Liver (tissue), 9 donors: ENCODE measurements around the gene DHRSX. TPM values are rescaled to one million over a fixed set of nuclear protein-coding genes. Genes with fewer than 3 reads are reported as not detected.
A peak's percentile ranks its signal among the peaks of the same experiment; 100 is the strongest.

Experiments
- DNase-seq: peaks from one replicate; pipeline ENCODE4 v3.0.0-alpha.2; 2017; ENCODE audit warnings: low spot score
- H3K27ac ChIP-seq, 2 donors: one replicate each; pipeline ENCODE4 v1.7.0; 2013; ENCODE audit warnings: inconsistent platforms in 2 of 2, low read length in 2 of 2, control low read depth in 1 of 2, low read depth in 1 of 2, mild to moderate bottlenecking in 1 of 2
- H3K27me3 ChIP-seq, 4 donors: one replicate each; pipeline versions ENCODE4 v1.6.1 to v1.7.0; 2013; ENCODE audit warnings: low read length in 3 of 4, inconsistent platforms in 1 of 4, mild to moderate bottlenecking in 1 of 4, moderate library complexity in 1 of 4; ENCODE audit not compliant: control insufficient read depth in 4 of 4, insufficient read depth in 4 of 4
- H3K36me3 ChIP-seq, 4 donors: one replicate each; pipeline versions ENCODE4 v1.6.1 to v1.7.0; 2013; ENCODE audit warnings: low read length in 3 of 4, mild to moderate bottlenecking in 3 of 4, low read depth in 1 of 4, moderate library complexity in 1 of 4; ENCODE audit not compliant: control insufficient read depth in 4 of 4, insufficient read depth in 3 of 4
- H3K4me1 ChIP-seq, 4 donors: one replicate each; pipeline versions ENCODE4 v1.6.1 to v1.7.0; 2013; ENCODE audit warnings: low read length in 3 of 4, mild to moderate bottlenecking in 3 of 4, moderate library complexity in 1 of 4; ENCODE audit not compliant: control insufficient read depth in 4 of 4, insufficient read depth in 4 of 4
- H3K4me3 ChIP-seq, 3 donors: one replicate each; pipeline versions ENCODE4 v1.6.1 to v1.7.0; 2013; ENCODE audit warnings: low read length in 3 of 3, control low read depth in 1 of 3, low read depth in 1 of 3, mild to moderate bottlenecking in 1 of 3
- H3K9ac ChIP-seq, 2 donors: one replicate each; pipeline ENCODE4 v1.7.0; 2013; ENCODE audit warnings: low read length in 2 of 2, mild to moderate bottlenecking in 2 of 2, moderate library complexity in 2 of 2, control low read depth in 1 of 2, low read depth in 1 of 2
- H3K9me3 ChIP-seq, 4 donors: one replicate each; pipeline versions ENCODE4 v1.6.1 to v1.7.0; 2013; ENCODE audit warnings: low read length in 3 of 4; ENCODE audit not compliant: control insufficient read depth in 4 of 4
- ATF3 ChIP-seq: IDR thresholded peaks from 2 replicates; pipeline ENCODE4 v1.6.1; 2016; ENCODE audit warnings: antibody characterized with exemption
- CTCF ChIP-seq: fragments of 150-350 bp; IDR thresholded peaks from 2 replicates; pipeline ENCODE4 v1.5.1; 2017; ENCODE audit warnings: improper control_type of control experiment, low read depth, low read length; ENCODE audit not compliant: missing input control
- EGR1 ChIP-seq, 2 donors: IDR thresholded peaks; 2 replicates each; pipeline ENCODE4 v1.6.1; 2016 to 2018; ENCODE audit warnings: antibody characterized with exemption in 2 of 2, low read depth in 2 of 2
- GABPA ChIP-seq, 2 donors: IDR thresholded peaks in 1 of 2; conservative IDR thresholded peaks in 1 of 2; 2 replicates each; pipeline ENCODE4 v1.6.1; 2016; ENCODE audit warnings: antibody characterized with exemption in 2 of 2, mild to moderate bottlenecking in 1 of 2, moderate library complexity in 1 of 2
- HNF4A ChIP-seq, 2 donors: conservative IDR thresholded peaks; 2 replicates each; pipeline ENCODE4 v1.6.1; 2016; ENCODE audit warnings: antibody characterized with exemption in 2 of 2, mild to moderate bottlenecking in 2 of 2
- JUND ChIP-seq, 2 donors: IDR thresholded peaks; 2 replicates each; pipeline ENCODE4 v1.6.1; 2016; ENCODE audit warnings: antibody characterized with exemption in 2 of 2
- MAX ChIP-seq: IDR thresholded peaks from 2 replicates; pipeline ENCODE4 v1.6.1; 2016; ENCODE audit warnings: antibody characterized with exemption
- NR2F2 ChIP-seq: IDR thresholded peaks from 2 replicates; pipeline ENCODE4 v1.6.1; 2016; ENCODE audit warnings: antibody characterized with exemption
- RAD21 ChIP-seq, 2 donors: IDR thresholded peaks; 2 replicates each; pipeline ENCODE4 v1.6.1; 2016; ENCODE audit warnings: antibody characterized with exemption in 2 of 2, mild to moderate bottlenecking in 2 of 2
- REST ChIP-seq: IDR thresholded peaks from 2 replicates; pipeline ENCODE4 v1.6.1; 2016; ENCODE audit warnings: antibody characterized with exemption, mild to moderate bottlenecking
- SP1 ChIP-seq: IDR thresholded peaks from 2 replicates; pipeline ENCODE4 v1.6.1; 2018; ENCODE audit warnings: antibody characterized with exemption, mild to moderate bottlenecking
- TAF1 ChIP-seq: conservative IDR thresholded peaks from 2 replicates; pipeline ENCODE4 v1.6.1; 2016; ENCODE audit warnings: antibody characterized with exemption, mild to moderate bottlenecking
- WGBS: extraction: QIAGEN DNeasy Blood & Tissue Kit; methylation state at CpG from one replicate; pipeline ENCODE4 v1.1.7; 2013; 5-methylcytosine and 5-hydroxymethylcytosine counted together
- polyA plus RNA-seq, 2 donors: library from polyadenylated mRNA; stranded (reverse) in 1 of 2; unstranded in 1 of 2; fragments of 200-250 nt in 1 of 2; fragments of >200 nt in 1 of 2; fragmentation: Nextera tagmentation in 1 of 2; extraction: Ambion mirVana in 1 of 2; gene quantifications; one replicate each; pipeline versions ENCODE4 v1.2.1 to v1.2.3, GENCODE V29; 2013 to 2015
- total RNA-seq, 2 donors: library from RNA; depleted of rRNA; stranded (reverse); fragments of >200 nt; gene quantifications; one replicate each; pipeline ENCODE4 v1.2.3, GENCODE V29; 2014
- donor health status: healthy.
- donor health status: healthy.
- donor health status: healthy.
- donor health status: healthy.
- donor health status: healthy.

DHRSX gene
- total and polyA plus RNA-seq, 4 donors = 17.2 to 35.2 (median 23.3) TPM

GRCh38 chrX:2284601-2285000, 216.2 kb downstream of the DHRSX start:
- WGBS = 53% methylated on average over 4 of the region's 4 CpGs

GRCh38 chrX:2284133-2284532, 216.6 kb downstream of the DHRSX start:
- 91% methylated on average over 3 of the region's 3 CpGs for WGBS
- Histone ChIP-seq H3K27me3 (no peaks in the 10 kb centered on the region), H3K4me3 (no peak overlapping the region), H3K9me3 (no peaks in the 10 kb centered on the region), H3K27ac (no peak overlapping the region), H3K36me3 (peaks cover 0 to 5% (median 2%) of the 10 kb centered on the region in 4 donors), H3K9ac (no peak overlapping the region), H3K4me1 (no peaks in the 10 kb centered on the region)
- DNase-seq = no peak
- TF ChIP-seq SP1 = no peak
- no peak for TF ChIP-seq TAF1
- TF ChIP-seq NR2F2 = no peak
- TF ChIP-seq GABPA (IDR thresholded peaks at IDR 0.05 in 1 of 2, conservative IDR thresholded peaks at IDR 0.05 in 1 of 2) = no peak
- TF ChIP-seq HNF4A (conservative IDR thresholded peaks at IDR 0.05) = no peak
- TF ChIP-seq REST = no peak
- no peak for TF ChIP-seq MAX
- no peak for TF ChIP-seq JUND (IDR thresholded peaks at IDR 0.05)
- no peak for TF ChIP-seq CTCF

More at GRCh38 chrX:2284601-2285000, 216.2 kb downstream of the DHRSX start:
- Histone ChIP-seq H3K9me3 (no peaks in the 10 kb centered on the region), H3K27me3 (no peaks in the 10 kb centered on the region), H3K4me1 (no peaks in the 10 kb centered on the region), H3K27ac (no peak overlapping the region), H3K36me3 (peaks cover 0 to 6% (median 4%) of the 10 kb centered on the region in 4 donors), H3K4me3 (no peak overlapping the region), H3K9ac (no peak overlapping the region)
- TF ChIP-seq RAD21 (IDR thresholded peaks at IDR 0.05) = peak; percentile 70 to 73
- peak; percentile 35 for TF ChIP-seq CTCF
- no peak for TF ChIP-seq ATF3
- TF ChIP-seq EGR1 (IDR thresholded peaks at IDR 0.05; ENCODE audit: low read depth in 2 of 2) = no peak
- no peak for TF ChIP-seq HNF4A (conservative IDR thresholded peaks at IDR 0.05)
- DNase-seq = no peak
